Measurements from ENCODE around the gene RNF224.

DNA sequence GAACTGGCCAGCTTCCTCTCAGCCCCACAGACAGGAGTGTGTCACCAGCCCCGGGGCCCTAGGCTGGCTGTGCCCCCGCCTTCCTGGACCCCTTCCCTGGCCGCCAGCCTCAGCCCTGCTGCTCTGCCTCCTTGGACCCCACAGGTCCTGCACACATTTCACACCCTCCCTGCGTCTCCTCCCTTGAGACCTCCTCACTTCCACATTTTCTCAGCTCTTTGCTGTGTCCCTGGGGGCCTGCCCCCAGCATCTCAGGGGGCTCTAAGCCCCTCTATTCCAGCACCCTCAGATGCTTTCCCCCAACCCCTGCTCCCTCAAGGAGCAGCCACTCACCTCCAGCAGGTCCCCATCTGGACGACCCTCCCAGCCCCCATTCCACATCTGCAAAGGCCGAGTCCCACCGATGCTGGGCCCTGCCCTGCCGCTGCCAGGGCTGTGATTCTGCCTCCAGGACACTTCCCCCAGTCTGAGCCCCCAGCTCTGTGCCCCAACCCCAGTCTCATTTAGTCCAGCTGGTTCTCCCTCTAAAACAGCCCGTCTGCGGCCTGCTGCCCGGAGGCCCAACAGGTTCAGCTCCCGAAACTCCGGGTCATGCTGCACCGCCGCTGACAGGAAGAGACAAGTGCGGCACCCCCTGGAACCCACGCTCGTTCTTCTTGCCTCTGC lies 7.6 kb downstream of the RNF224 start:
- TF ChIP-seq, protein P1, sequence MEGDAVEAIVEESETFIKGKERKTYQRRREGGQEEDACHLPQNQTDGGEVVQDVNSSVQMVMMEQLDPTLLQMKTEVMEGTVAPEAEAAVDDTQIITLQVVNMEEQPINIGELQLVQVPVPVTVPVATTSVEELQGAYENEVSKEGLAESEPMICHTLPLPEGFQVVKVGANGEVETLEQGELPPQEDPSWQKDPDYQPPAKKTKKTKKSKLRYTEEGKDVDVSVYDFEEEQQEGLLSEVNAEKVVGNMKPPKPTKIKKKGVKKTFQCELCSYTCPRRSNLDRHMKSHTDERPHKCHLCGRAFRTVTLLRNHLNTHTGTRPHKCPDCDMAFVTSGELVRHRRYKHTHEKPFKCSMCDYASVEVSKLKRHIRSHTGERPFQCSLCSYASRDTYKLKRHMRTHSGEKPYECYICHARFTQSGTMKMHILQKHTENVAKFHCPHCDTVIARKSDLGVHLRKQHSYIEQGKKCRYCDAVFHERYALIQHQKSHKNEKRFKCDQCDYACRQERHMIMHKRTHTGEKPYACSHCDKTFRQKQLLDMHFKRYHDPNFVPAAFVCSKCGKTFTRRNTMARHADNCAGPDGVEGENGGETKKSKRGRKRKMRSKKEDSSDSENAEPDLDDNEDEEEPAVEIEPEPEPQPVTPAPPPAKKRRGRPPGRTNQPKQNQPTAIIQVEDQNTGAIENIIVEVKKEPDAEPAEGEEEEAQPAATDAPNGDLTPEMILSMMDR (IDR thresholded peaks at IDR 0.05), result no peak
- no peak for TF ChIP-seq POLR2A (IDR thresholded peaks at IDR 0.05)
